ENCODE results near the gene NMNAT3. TPM values are rescaled to one million over a fixed set of nuclear protein-coding genes. Genes with fewer than 3 reads are reported as not detected.
A peak's percentile ranks its signal among the peaks of the same experiment; 100 is the strongest.

NMNAT3 gene
- total RNA-seq, 1 donor from 2014 or later: 3.9 TPM

GRCh38 chr3:139686206-139686605 lies 8.4 kb upstream of the NMNAT3 start:
- Histone ChIP-seq H3K36me3 (ENCODE audit: control insufficient read depth, insufficient read depth, low read length) (no peaks in the 10 kb centered on the region), H3K27me3 (ENCODE audit: control insufficient read depth, insufficient read depth, low read length) (peaks cover 2% of the 10 kb centered on the region), H3K4me3 (ENCODE audit: low read depth, low read length) (no peak overlapping the region)
- peak; percentile 43 for FAIRE-seq
- DNase-seq (ENCODE audit: low read depth): no peak
- TF ChIP-seq CTCF (IDR thresholded peaks at IDR 0.05; ENCODE audit: insufficient read depth, low read length, severe bottlenecking): no peak

- DNase-seq (ENCODE audit: low read depth) (no peak), FAIRE-seq (peak; percentile 28)
- Histone ChIP-seq H3K36me3 (ENCODE audit: control insufficient read depth, insufficient read depth, low read length) (no peaks in the 10 kb centered on the region), H3K4me3 (ENCODE audit: low read depth, low read length) (no peak overlapping the region), H3K27me3 (ENCODE audit: control insufficient read depth, insufficient read depth, low read length) (no peaks in the 10 kb centered on the region)
- no peak for TF ChIP-seq CTCF (IDR thresholded peaks at IDR 0.05; ENCODE audit: insufficient read depth, low read length, severe bottlenecking)
These were observed 1.5 kb upstream of the NMNAT3 start for GRCh38 chr3:139679220-139679775.

GRCh38 chr3:139676632-139677387 lies 962 bp downstream of the NMNAT3 start:
- Histone ChIP-seq H3K4me3 (ENCODE audit: low read depth, low read length) (peak overlapping the region; percentile 70), H3K36me3 (ENCODE audit: control insufficient read depth, insufficient read depth, low read length) (no peaks in the 10 kb centered on the region), H3K27me3 (ENCODE audit: control insufficient read depth, insufficient read depth, low read length) (no peaks in the 10 kb centered on the region)
- FAIRE-seq: peak; percentile 43
- no peak for TF ChIP-seq CTCF (IDR thresholded peaks at IDR 0.05; ENCODE audit: insufficient read depth, low read length, severe bottlenecking)
- no peak for DNase-seq (ENCODE audit: low read depth)

GRCh38 chr3:139676108-139676507 lies 1.7 kb downstream of the NMNAT3 start:
- no peaks in the 10 kb centered on the region for H3K27me3 ChIP-seq (ENCODE audit: control insufficient read depth, insufficient read depth, low read length)
- no peak overlapping the region for H3K4me3 ChIP-seq (ENCODE audit: low read depth, low read length)
- no peak for FAIRE-seq
- DNase-seq (ENCODE audit: low read depth): no peak
- TF ChIP-seq CTCF (IDR thresholded peaks at IDR 0.05; ENCODE audit: insufficient read depth, low read length, severe bottlenecking): no peak
- no peaks in the 10 kb centered on the region for H3K36me3 ChIP-seq (ENCODE audit: control insufficient read depth, insufficient read depth, low read length)

- no peak overlapping the region for H3K4me3 ChIP-seq (ENCODE audit: low read depth, low read length)
- DNase-seq (ENCODE audit: low read depth) (no peak), FAIRE-seq (no peak)
- H3K27me3 ChIP-seq (ENCODE audit: control insufficient read depth, insufficient read depth, low read length): no peaks in the 10 kb centered on the region
- TF ChIP-seq CTCF (IDR thresholded peaks at IDR 0.05; ENCODE audit: insufficient read depth, low read length, severe bottlenecking): no peak
- H3K36me3 ChIP-seq (ENCODE audit: control insufficient read depth, insufficient read depth, low read length): no peaks in the 10 kb centered on the region
These were observed 2.4 kb downstream of the NMNAT3 start for GRCh38 chr3:139675327-139675726.
